Endothelial cell of umbilical vein (primary cell): ENCODE data around the gene KIF5C. TPM values are rescaled to one million over a fixed set of nuclear protein-coding genes. Genes with fewer than 3 reads are reported as not detected.

Source experiments
- BruUV-seq: library from RNA; stranded (reverse); fragments of 400-500 nt; replicated peaks from 2 replicates; lab custom pipeline; 2021; lab: Mats Ljungman, UMichigan
- CTCF ChIA-PET: fragments of 300-600, 350-600 bp; sonication (Branson Sonifier 250); formaldehyde crosslinking; loops from one replicate; lab custom pipeline; 2021; ENCODE audit warnings: antibody characterized with exemption, inconsistent platforms; lab: Charles Lee
- POLR2A ChIA-PET: fragments of 300-600, 350-600 bp; sonication (Branson Sonifier 250); formaldehyde crosslinking; loops from one replicate; lab custom pipeline; 2021; ENCODE audit warnings: antibody characterized with exemption, inconsistent platforms; lab: Charles Lee
- DNase-seq: peaks from one replicate; pipeline ENCODE4 v3.0.0-alpha.2; 2011; ENCODE audit warnings: low read depth, low spot score
- FAIRE-seq: peaks from 2 replicates; lab custom pipeline; 2011; peaks lifted over from hg19 to GRCh38; lab: Jason Lieb, UNC
- H2AFZ ChIP-seq: 2 replicates; pipeline ENCODE4 v1.6.0; 2012; ENCODE audit warnings: low read depth, low read length, control low read depth, inconsistent platforms
- H3K27ac ChIP-seq: 2 replicates; pipeline ENCODE4 v1.5.1; 2011; ENCODE audit warnings: low read depth, mild to moderate bottlenecking, control low read depth, low read length, moderate library complexity; ENCODE audit not compliant: insufficient read depth
- H3K27me3 ChIP-seq, 2 experiments: 2 replicates each; pipeline versions ENCODE4 v1.6.0 to v1.6.1; 2011; ENCODE audit warnings: low read length in 2 of 2, mixed read lengths in 1 of 2; ENCODE audit not compliant: control insufficient read depth in 2 of 2, insufficient read depth in 2 of 2
- H3K36me3 ChIP-seq, 2 experiments: 2 replicates in 1 of 2; 3 replicates in 1 of 2; pipeline ENCODE4 v1.5.1; 2011; ENCODE audit warnings: low read length in 2 of 2, mild to moderate bottlenecking in 1 of 2, moderate library complexity in 1 of 2; ENCODE audit not compliant: control insufficient read depth in 2 of 2, insufficient read depth in 2 of 2; ENCODE audit errors: extremely low read depth in 1 of 2
- H3K4me1 ChIP-seq: 3 replicates; pipeline ENCODE4 v1.5.1; 2011; ENCODE audit warnings: mild to moderate bottlenecking, low read length; ENCODE audit not compliant: control insufficient read depth, insufficient read depth; ENCODE audit errors: extremely low read depth
- H3K4me2 ChIP-seq: 2 replicates; pipeline ENCODE4 v1.6.1; 2011; ENCODE audit warnings: low read length, control low read depth, mixed read lengths; ENCODE audit not compliant: insufficient read depth
- H3K4me3 ChIP-seq, 3 experiments: fragments of 200-600 bp in 1 of 3; sonication (generic), shearing (Covaris generic) in 1 of 3; replicated peaks in 1 of 3; 2 replicates each; pipeline ENCODE4 v1.5.1; 2011 to 2016; ENCODE audit warnings: control low read depth in 3 of 3, low read length in 3 of 3, mild to moderate bottlenecking in 2 of 3, inconsistent platforms in 1 of 3, low read depth in 1 of 3, moderate library complexity in 1 of 3; ENCODE audit not compliant: insufficient read depth in 1 of 3
- H3K79me2 ChIP-seq: 2 replicates; pipeline ENCODE4 v1.6.0; 2012; ENCODE audit warnings: low read length, inconsistent platforms; ENCODE audit not compliant: control insufficient read depth, insufficient read depth
- H3K9ac ChIP-seq: replicated peaks from 2 replicates; pipeline ENCODE3; 2011; ENCODE audit warnings: low read length, control low read depth; ENCODE audit not compliant: insufficient read depth; ENCODE audit errors: extremely low read depth
- H3K9me1 ChIP-seq: replicated peaks from 3 replicates; pipeline ENCODE4 v1.6.0; 2011; ENCODE audit warnings: mild to moderate bottlenecking, low read length; ENCODE audit not compliant: control insufficient read depth, insufficient read depth; ENCODE audit errors: extremely low read depth
- H3K9me3 ChIP-seq: replicated peaks from 2 replicates; pipeline ENCODE4 v1.5.1; 2012; ENCODE audit warnings: low read length, inconsistent platforms; ENCODE audit not compliant: control insufficient read depth, insufficient read depth
- H4K20me1 ChIP-seq: replicated peaks from 2 replicates; pipeline ENCODE3; 2011; ENCODE audit warnings: mild to moderate bottlenecking, low read length; ENCODE audit not compliant: control insufficient read depth, insufficient read depth; ENCODE audit errors: extremely low read depth
- CTCF ChIP-seq, 2 donors: IDR thresholded peaks; 1 replicate in 1 of 2; 2 replicates in 1 of 2; pipeline ENCODE4 v1.5.1; 2011; ENCODE audit warnings: low read length in 2 of 2, mild to moderate bottlenecking in 2 of 2, moderate library complexity in 2 of 2, control low read depth in 1 of 2, inconsistent platforms in 1 of 2, low read depth in 1 of 2; ENCODE audit not compliant: insufficient read depth in 1 of 2; ENCODE audit errors: extremely low read depth in 1 of 2
- EZH2 ChIP-seq: IDR thresholded peaks from 2 replicates; pipeline ENCODE4 v1.6.1; 2012; ENCODE audit warnings: borderline replicate concordance, low read depth, mild to moderate bottlenecking, moderate library complexity, low read length, inconsistent platforms; ENCODE audit not compliant: severe bottlenecking
- FOS ChIP-seq: IDR thresholded peaks from 2 replicates; pipeline ENCODE4 v1.6.1; 2011; ENCODE audit warnings: mild to moderate bottlenecking, low read length, moderate library complexity, borderline replicate concordance; ENCODE audit not compliant: insufficient read depth
- GATA2 ChIP-seq: IDR thresholded peaks from 2 replicates; pipeline ENCODE4 v1.7.0; 2011; ENCODE audit warnings: low read depth, mild to moderate bottlenecking, moderate library complexity, mixed read lengths, low read length; ENCODE audit not compliant: insufficient read length, insufficient read depth
- JUN ChIP-seq: IDR thresholded peaks from 2 replicates; pipeline ENCODE4 v1.6.1; 2011; ENCODE audit warnings: borderline replicate concordance, low read depth; ENCODE audit not compliant: insufficient read length, insufficient read depth
- MAX ChIP-seq: IDR thresholded peaks from 2 replicates; pipeline ENCODE4 v1.6.1; 2011; ENCODE audit not compliant: insufficient read depth, insufficient read length
- MYC ChIP-seq: IDR thresholded peaks from one replicate; pipeline ENCODE4 v1.6.1; 2011; ENCODE audit warnings: mild to moderate bottlenecking, low read depth, low read length
- POLR2A ChIP-seq: IDR thresholded peaks from 2 replicates; pipeline ENCODE4 v1.6.1; 2012; ENCODE audit warnings: low read depth, mild to moderate bottlenecking, control low read depth, low read length
- POLR2AphosphoS5 ChIP-seq: IDR thresholded peaks from 2 replicates; pipeline ENCODE4 v1.6.1; 2012; ENCODE audit warnings: low read depth, mild to moderate bottlenecking, control low read depth, low read length, moderate library complexity; ENCODE audit not compliant: insufficient read depth
- dilution Hi-C: fragments of 300-500 bp; cut with MboI; formaldehyde crosslinking; loops from one replicate; pipeline ENCODE4 v1.15.0; 2019; ENCODE audit warnings: low sequenced_read_pairs; ENCODE audit not compliant: extremely low pct_ligation_motif_present
- intact Hi-C: fragments of 100-400 bp; cut with micrococcal nuclease; formaldehyde crosslinking; loops from one replicate; pipeline ENCODE4 v1.10.0; 2022
- polyA plus RNA-seq, 4 experiments: library from polyadenylated mRNA; depleted of rRNA in 3 of 4; stranded (reverse) in 3 of 4; unstranded in 1 of 4; fragments of >200 nt; gene quantifications; 2 replicates each; pipeline versions ENCODE4 v1.2.1 to v1.2.3, GENCODE V29; 2011 to 2012; ENCODE audit warnings: missing spikeins in 1 of 4
- total RNA-seq: library from RNA; stranded (reverse); gene quantifications from 2 replicates; pipeline ENCODE4 v1.2.3, GENCODE V29; 2021

Gene KIF5C
- total and polyA plus RNA-seq, 2 donors (not counting 3 experiments of a cell fraction or from before 2014, with no cell fraction given): 0.01 to 0.55 TPM

GRCh38 chr2:148906124-148906523 is 31.1 kb downstream of the KIF5C start:
- Histone ChIP-seq H3K27ac (no peak overlapping the region), H3K36me3 (no peaks in the 10 kb centered on the region), H3K9ac (no peak overlapping the region), H2AFZ (no peak overlapping the region), H3K4me1 (no peaks in the 10 kb centered on the region), H3K27me3 (peaks cover 0 to 2% of the 10 kb centered on the region in 2 experiments), H3K9me1 (no peaks in the 10 kb centered on the region), H3K4me2 (no peak overlapping the region), H4K20me1 (no peaks in the 10 kb centered on the region), H3K9me3 (no peaks in the 10 kb centered on the region), H3K79me2 (no peaks in the 10 kb centered on the region), H3K4me3 (no peak overlapping the region)
- no TSS peak for BruUV-seq
- no peak for TF ChIP-seq MAX
- no peak for TF ChIP-seq MYC
- TF ChIP-seq CTCF (IDR thresholded peaks at IDR 0.05; ENCODE audit: extremely low read depth in 1 of 2, insufficient read depth in 1 of 2, low read depth in 1 of 2, low read length in 2 of 2): no peak
- TF ChIP-seq POLR2AphosphoS5: no peak
- no peak for TF ChIP-seq JUN
- TF ChIP-seq POLR2A: no peak
- no peak for TF ChIP-seq FOS
- no peak for TF ChIP-seq EZH2
- no peak for TF ChIP-seq GATA2
- dilution Hi-C loops (no loop called here), intact Hi-C loops (no loop called here)
- ChIA-PET POLR2A (no interaction called here), CTCF (no interaction called here)
- no peak for FAIRE-seq
- no peak for DNase-seq
